Measurements from ENCODE around the gene ANO6.

Gene ANO6

DNA sequence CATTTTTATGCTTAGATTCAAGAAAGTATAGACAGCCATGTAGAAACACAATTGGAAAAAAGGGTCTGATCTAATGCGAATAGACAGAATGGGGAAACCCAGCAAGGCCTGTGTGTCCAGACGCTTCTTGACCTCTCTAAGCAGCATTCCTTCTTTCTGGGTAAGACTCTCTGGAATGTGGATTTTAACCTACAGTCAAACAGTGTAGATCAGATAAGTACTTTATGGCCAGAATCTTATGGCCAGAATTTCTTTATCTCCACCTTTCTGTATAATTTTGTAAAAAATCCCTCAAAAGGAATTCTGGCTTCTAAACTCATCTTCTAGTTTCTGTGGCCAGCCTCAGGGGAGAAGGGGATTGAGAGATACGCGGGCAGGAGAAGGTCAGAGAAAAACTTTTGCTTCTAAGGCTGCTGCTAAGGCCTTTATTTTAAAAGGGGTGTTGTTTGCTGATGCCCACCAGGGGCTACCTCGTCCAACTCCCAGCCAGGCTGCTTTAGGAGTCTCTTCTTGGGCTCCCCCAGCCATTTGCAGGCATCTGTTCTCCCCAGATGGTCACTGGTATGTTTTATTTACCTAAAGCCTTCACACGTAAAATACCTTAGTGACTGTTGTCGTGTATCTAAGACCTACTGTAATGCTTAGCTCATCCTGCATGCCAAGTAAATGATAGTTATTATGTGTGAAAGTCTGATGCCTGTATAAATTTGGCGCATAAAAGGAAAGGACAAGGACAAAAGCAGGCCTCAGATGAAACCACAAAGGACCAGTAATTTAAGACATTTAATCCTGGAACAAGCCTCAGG, 68.4 kb downstream of the ANO6 start:
- DNase-seq = no peak

- DNase-seq = no peak
Observed at GRCh38 chr12:45285717-45286116, 69.8 kb downstream of the ANO6 start.

DNA sequence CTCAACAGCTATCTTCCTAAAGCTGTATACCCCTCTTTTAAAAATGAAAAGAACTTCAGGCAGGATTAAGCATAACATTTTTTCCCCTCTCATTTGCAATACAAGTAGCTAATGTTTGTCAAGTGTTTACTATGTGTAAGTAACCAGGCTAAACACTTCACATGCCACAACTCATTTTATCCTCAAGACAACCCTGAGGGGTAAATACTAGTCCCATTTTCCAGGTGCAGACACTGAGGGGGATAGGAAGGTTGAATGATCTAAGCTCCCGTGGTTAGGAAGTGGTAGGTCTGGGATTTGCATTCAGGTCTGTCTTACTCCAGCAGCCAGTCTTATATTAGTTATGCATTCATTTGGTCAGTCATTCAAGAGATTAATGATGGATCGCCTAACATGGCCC, 70.7 kb downstream of the ANO6 start:
- no peak for DNase-seq

DNA sequence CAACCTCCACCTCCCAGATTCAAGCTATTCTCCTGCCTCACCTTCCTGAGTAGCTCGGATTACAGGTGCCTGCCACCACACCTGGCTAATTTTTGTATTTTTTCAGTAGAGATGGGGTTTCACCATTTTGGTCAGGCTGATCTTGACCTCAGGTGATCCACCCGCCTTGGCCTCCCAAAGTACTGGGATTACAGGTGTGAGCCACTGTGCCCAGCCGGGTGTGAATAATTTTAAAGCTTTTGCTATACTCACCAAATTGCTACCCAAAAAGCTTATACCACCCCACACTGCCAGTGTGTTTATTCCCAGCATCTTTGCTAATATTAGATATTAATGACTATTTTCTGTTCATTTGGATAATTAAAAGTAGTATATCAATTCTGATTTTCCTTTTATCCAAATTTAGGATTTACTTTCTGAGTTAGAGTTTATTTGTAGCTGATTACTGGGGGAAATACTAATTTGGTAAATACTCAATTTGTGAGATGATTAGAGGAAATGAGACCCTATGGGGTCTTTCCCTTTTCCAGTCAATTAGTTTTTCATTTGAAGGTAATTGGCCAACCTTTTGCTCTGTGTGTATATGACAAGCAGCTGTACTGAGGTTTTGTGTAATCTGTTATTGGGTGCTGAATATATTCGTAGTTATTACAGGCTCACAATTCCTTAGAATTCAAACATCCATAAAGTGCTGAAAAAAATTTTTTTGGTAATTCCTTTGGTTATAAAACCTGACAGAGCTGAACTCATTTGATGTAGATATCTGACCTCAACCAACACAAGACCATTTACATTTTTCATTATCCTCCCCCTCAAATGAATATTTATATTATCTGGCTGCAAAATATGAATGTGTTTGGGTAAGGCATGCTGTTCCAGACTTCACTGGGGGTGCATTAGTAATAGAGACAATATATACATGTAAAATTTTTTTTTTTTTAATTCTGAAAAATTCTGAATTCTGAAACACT, 73.6 kb downstream of the ANO6 start:
- no peak for DNase-seq

- DNase-seq = no peak
Observed at GRCh38 chr12:45290216-45290605, 74.3 kb downstream of the ANO6 start.

DNA sequence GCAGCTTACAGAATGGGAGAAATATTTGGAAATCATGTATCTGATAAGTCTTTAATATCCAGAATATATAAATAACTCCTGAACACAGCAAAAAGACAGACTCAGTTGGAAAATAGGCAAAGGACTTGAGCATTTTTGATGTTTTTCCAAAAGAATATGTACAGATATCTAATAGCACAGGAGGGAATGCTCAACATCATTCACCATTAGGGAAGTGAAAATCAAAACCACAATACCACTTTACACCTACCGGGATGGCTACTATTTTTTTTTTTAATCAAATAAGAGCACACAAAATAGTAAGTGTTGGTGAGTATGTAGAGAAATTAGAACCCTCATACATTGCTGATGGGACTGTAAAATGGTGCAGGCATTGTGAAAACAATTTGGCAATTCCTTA, 75.6 kb downstream of the ANO6 start:
- DNase-seq = no peak

GRCh38 chr12:45292486-45293195, 76.7 kb downstream of the ANO6 start:
- DNase-seq = no peak

GRCh38 chr12:45294906-45295305, 79.0 kb downstream of the ANO6 start:
- DNase-seq = no peak

DNA sequence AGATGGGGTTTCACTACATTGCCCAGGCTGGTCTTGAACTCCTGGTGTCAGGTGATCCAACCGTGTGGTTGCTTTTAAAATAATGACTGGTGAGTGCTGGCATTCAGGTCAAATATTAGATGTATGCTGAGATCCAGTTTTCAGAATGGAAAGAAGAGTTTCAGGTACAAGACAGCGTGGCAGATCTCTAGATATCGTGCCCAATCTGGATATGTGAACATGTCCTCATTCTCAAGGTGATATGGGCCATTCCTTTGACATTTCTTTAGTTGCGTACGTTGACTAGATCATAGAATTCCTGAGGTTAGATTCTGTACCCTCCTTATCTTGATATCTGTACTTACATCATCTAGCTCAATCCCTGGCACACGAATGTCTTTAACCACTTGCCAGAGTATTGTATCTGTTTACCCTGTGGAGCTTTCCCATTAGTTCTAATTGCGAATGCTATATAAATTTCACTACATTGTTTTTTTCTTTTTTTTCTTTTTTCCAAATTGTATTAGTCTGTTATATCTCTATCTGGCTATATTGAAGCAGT, 80.2 kb downstream of the ANO6 start:
- DNase-seq = no peak

DNA sequence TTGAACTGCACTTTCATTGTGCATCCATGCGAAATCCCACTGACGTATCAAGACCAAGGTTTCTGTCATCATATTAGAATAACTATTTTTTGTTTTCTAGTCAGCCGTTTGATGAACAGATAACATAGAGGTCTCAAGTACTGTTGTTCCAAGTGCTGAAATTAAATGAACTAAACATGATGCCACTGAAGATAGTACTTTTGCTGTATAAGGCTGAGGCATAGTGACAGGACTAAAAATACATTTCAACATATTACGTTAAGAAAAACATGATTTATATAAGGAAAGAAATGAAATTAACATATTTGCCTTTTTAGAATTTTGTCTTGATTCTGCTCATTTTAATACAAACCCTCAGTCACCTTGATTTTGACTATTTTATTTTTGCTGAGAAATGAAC, 82.2 kb downstream of the ANO6 start:
- DNase-seq = no peak

DNA sequence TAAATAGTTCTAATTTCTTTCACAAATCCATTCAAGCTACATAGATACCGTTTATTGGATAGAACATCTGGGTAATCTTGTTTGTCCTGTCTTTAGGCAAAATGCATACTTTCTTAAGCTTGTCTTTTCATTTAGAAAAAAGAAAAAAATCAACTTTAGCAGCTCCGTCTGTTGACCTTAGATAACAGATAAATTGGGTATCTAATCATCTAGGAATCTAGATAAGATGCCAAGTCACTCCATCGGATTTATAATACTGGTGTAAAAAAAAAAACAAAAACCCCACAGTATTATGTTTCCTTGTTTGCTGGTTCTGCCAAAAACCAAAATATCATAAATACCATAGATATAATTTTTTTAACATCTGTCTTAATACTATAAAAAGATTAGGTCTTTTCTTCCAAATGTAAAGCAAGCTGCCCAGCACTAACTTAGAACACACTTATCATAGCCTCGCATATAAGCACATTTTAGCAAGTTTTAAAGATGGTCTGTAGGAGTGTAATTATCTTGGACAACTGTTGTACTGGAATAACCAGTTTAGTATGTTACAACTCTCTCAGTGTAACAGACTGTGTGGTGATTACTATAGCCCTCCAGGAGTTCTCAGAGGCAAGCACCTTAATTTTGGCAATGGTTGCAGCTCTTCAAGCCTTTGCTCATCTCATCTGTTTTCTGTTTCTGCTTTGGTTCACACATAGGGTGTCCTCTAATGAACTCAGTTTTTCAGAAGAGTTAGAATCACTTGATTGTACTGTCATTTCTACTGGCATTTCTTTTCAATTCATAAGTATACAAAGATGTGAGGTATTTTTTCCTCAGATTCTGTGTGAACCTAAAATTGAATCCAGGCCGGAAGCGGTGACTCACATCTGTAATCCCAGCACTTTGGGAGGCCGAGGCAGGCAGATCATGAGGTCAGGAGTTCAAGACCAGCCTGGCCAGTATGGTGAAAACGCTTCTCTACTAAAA, 83.1 kb downstream of the ANO6 start:
- no peak for DNase-seq

- no peak for DNase-seq
Observed at GRCh38 chr12:45302621-45303369, 86.9 kb downstream of the ANO6 start.

DNA sequence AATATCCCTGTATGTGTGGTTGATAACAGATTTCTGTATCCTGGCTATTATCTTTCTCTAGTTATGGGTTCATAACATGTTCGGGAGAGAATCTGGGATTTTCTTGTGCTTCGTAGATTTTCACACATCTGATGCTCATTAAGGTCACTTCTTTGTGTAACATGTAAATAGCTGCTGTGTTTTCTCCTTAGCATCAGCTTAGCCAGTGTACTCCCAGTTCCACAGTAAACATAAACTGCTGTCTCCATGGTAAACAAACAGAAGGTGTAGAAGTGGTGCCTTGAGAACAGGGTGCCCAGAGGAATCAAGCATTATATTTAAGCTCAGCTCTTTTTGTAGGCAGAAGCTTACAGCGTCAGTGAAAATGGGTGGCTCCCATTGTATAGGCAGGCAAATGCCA, 88.0 kb downstream of the ANO6 start:
- no peak for DNase-seq

GRCh38 chr12:45304514-45305178, 88.8 kb downstream of the ANO6 start:
- no peak for DNase-seq

DNA sequence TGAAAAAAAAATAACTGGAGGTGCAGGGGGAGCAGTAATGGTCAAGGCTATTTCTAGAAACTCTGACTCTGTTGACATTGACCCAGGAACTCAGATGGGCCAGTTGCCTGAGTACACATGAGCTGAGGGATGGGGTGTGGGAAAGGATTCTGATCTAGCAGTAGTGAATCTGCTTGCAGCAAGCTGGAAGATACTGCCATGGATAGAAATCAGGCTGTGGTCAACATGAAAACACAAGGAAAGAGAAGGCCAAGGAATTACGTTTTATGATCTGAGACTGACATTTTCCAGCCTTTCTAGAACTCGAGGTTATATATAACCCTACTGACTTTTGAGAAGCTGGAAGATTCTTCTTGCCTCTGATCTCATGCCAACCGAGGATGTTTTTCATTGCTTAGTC, 90.0 kb downstream of the ANO6 start:
- DNase-seq = no peak

- DNase-seq = no peak
Observed at GRCh38 chr12:45309836-45310626, 94.1 kb downstream of the ANO6 start.

GRCh38 chr12:45310627-45310968, 94.7 kb downstream of the ANO6 start:
- DNase-seq = no peak

- no peak for DNase-seq
Observed at GRCh38 chr12:45312012-45312411, 96.1 kb downstream of the ANO6 start.

DNA sequence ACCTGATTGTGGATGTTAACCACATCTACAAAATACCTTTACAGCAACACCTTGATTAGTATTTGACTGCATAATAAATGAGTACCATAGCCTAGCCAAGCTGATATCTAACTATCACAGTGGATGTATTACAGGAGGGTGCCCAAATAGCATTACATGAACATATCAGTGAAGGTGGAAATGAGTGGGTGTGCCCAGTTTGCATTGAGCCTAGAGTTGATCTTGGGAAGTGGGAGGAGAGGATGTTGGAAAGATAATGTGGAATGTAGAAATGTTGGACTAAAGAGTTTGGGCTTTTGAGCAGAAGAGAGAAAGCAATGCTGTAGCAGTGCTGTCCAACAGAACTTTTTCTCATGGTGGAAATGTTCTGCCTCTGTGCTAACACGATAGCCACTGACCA, 98.9 kb downstream of the ANO6 start:
- DNase-seq = no peak

DNA sequence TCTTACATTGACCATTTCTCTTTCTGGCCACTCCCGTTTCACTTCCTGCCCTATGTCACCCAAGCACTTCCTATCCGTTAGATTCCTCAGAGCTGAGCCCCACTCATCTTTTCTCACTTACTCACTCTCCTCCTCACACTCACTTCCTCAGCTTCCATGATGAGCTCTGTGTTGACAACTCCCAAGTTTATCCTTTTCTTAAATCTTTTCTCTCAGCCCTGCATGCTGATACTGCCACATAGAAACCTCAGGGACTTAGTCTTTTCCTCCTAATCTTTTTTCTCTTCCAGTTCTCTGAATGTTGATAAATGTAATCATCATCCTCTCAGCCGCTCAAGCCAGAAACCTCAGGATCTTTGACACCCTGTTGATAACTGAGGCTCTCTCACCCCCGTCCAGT, 99.6 kb downstream of the ANO6 start:
- no peak for DNase-seq

Data from activated T-cell treated with anti-CD3 and anti-CD28 coated beads, Interleukin-2, amount 50 U/mL, for 48 hours (primary cell).